Epithelial cell of esophagus (primary cell): ENCODE data around the gene SPOP.
A peak's percentile ranks its signal among the peaks of the same experiment; 100 is the strongest.

Experiments
- DNase-seq: peaks from one replicate; pipeline ENCODE4 v3.0.0; 2010; ENCODE audit warnings: low read depth
- H3K4me3 ChIP-seq: 2 replicates; pipeline ENCODE4 v1.5.1; 2011; ENCODE audit warnings: mild to moderate bottlenecking, low read length, control low read depth
- CTCF ChIP-seq: IDR thresholded peaks from 2 replicates; pipeline ENCODE4 v1.5.1; 2011; ENCODE audit warnings: low read depth, mild to moderate bottlenecking, low read length, control low read depth, inconsistent platforms; ENCODE audit not compliant: insufficient read depth; ENCODE audit errors: missing control alignments

The SPOP gene

GRCh38 chr17:49705254-49705653 is 27.4 kb upstream of the SPOP start:
- DNase-seq: no peak
- no peak for TF ChIP-seq CTCF
- H3K4me3 ChIP-seq: no peak overlapping the region

- DNase-seq: peak; percentile 58
- H3K4me3 ChIP-seq: no peak overlapping the region
- peak; percentile 61 for TF ChIP-seq CTCF
These were observed 25.8 kb upstream of the SPOP start for GRCh38 chr17:49703557-49704277.

DNA sequence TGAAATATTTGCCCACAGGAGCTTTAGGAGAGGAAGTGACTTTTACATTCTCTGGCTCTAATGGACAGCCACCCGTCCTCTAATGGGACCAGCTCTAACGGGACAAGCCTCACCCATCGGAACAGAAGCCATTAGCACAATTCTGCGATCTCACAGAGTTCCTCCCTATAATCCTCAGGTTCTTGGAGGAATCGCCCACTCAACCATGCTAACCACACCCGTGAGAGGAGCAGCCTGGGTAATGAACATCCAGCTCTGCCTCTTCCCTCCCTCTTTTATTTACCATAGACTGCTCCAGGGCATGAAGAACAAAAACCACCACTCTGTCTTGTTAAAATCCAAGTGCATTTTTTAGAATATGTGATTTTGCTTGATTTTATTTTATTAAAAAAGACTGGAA is 23.1 kb upstream of the SPOP start:
- no peak for DNase-seq
- TF ChIP-seq CTCF: no peak
- H3K4me3 ChIP-seq: no peak overlapping the region

- no peak for TF ChIP-seq CTCF
- DNase-seq: no peak
- no peak overlapping the region for H3K4me3 ChIP-seq
These were observed 22.2 kb upstream of the SPOP start for GRCh38 chr17:49699966-49700575.

DNA sequence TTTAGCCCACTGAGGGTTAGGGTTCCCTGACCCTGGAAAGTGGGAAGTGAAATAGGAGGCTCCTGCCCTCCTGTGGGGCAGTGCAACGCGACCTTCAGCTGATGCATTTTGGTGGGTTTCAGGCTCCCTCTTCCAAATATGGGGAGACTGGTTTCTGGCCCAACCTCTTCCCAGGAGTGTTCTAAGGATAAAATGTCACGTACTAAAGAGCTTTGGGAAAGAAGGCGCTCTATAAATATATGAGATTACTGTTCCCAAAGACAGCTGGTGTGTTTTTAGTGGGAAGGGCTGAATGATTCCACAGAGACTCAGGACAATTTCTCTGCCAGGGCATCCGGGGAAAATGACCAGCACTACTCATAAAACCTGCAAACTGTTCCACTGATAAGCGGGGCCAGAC is 20.1 kb upstream of the SPOP start:
- H3K4me3 ChIP-seq: no peak overlapping the region
- TF ChIP-seq CTCF: no peak
- DNase-seq: no peak

DNA sequence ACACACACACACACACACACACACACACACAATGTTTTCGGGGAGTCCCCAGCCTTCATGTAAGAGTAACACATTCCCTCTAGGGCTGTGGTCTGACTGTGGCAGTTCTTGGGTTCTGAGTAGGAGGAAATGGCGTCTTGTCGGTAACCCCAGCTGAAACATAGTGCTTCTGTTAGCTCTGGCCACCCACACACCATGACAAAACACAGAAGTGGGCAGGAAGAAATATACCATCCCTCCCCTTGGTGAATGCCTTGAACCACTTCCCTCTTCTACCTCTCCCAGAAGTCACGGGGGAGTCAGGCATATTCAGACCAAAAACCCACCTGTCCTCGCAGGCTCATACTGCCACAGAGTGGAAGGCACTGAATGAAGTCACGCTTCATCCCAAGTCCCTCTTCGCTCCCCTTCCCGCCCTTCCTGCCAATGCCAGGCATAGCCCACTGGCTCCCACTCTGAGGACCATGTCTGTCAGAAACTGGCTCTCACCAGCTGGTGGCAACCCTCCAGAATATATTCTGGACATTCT is 18.4 kb upstream of the SPOP start:
- TF ChIP-seq CTCF: no peak
- H3K4me3 ChIP-seq: no peak overlapping the region
- DNase-seq: no peak
